ENCODE data around the gene SOAT1.
"Not testable (repeated sequence)": the region's sequence is repeated elsewhere in the genome, so short reads cannot be mapped to it uniquely, and the experiment has no call there.

Gene SOAT1

DNA sequence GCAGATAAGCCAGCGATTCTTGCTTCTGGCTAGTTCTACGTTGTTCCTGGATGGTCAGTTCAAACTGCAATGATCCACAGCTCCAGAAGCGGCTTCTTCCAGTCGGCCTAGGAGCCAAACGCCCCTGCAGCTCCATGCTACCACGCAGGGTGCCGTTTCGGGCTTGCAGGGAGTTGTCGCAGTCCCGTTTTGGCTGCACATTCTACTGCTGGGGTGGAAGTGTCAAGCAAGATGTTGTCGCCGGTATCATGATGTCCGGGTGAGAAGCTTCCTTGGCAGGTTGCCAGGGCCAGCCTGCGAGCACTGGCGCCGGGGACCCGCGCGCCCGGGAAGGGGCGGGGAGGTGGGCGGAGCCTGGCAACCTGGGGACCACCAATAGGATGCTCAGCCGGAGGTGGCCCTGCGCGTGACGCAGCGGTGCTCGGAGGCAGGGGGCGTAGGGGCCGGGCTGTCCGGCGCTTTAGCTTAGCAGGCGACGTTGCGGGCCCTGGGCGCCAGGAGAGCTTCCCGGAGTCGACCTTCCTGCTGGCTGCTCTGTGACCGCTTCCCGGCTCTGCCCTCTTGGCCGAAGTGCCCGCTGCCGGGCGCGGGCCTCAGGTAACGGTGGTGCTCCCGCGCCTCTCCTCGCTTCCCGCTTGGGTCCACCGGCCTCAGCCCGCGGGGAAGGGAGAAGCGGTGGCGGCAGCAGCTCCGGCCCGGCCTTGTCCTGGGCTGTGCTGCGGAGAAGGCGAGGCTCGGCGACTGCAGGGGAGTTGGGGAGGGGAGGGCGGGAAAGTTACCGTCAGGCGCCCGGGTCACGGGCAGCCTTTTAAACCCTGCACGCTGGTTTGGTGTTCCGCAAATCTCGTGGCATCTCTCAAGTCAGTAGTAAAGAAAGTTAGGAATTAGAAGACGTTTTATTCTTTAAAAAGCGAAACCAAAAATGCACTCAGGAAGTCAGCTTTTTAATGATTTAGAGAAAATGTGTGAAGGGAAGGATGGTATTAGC is at the start of gene SOAT1:
Gene SOAT1 (plus strand): TSS at position 458 of the 988 bp plus-strand sequence. CDS start 8,888 bp downstream, outside the sequence.
- POLR2A ChIA-PET = interaction anchor here (0.6 to 1.5 kb wide), 7 partner anchors 10 to 211 kb away, joined by 3 to 7 read pairs (median 3); partner anchors contain the start of gene TOR3A
- CTCF ChIA-PET = interaction anchor here (0.6 to 3.2 kb wide), 17 partner anchors 9 to 219 kb away, joined by 3 to 18 read pairs (median 4); partner anchors contain the start of gene AXDND1
- DNase-seq (ENCODE audit: low read depth, low spot score) = peak; percentile 37
- peak within 1 kb of the TSS; percentile 84 for H3K4me3 ChIP-seq (ENCODE audit: low read depth, low read length)
- TF ChIP-seq CTCF (IDR thresholded peaks at IDR 0.05; ENCODE audit: insufficient read depth, low read length, missing control alignments) = peak; percentile 58

DNA sequence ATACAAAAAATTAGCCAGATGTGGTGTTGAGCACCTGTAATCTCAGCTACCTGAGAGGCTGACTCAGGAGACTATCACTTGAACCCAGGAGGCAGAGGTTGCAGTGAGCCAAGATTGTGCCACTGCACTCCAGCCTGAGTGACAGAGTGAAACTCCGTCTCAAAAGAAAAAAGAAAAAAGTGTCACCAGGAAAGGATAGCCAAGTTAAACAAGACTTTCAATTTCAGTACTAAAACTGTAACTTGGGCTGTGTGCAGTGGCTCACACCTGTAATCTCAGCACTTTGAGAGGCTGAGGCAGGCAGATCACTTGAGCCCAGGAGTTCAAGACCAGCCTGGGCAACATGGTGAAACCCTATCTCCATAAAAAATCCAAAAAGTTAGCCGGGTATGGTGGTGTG is 48.2 kb upstream of the SOAT1 start:
- DNase-seq (ENCODE audit: low read depth, low spot score); H3K4me3 ChIP-seq (ENCODE audit: low read depth, low read length); POLR2A ChIA-PET: not testable (repeated sequence)
- CTCF ChIA-PET = interaction anchor here (1.1 kb wide), 1 partner anchor 13 kb away, joined by 3 read pairs; no protein-coding TSS in a partner anchor

- POLR2A ChIA-PET = no interaction called here
- DNase-seq (ENCODE audit: low read depth, low spot score) = no peak
- CTCF ChIA-PET = interaction anchor here (1.2 to 2.1 kb wide), 2 partner anchors 11 to 123 kb away, joined by 3 to 7 read pairs; no protein-coding TSS in a partner anchor
- TF ChIP-seq CTCF (IDR thresholded peaks at IDR 0.05; ENCODE audit: insufficient read depth, low read length, missing control alignments) = no peak
- H3K4me3 ChIP-seq (ENCODE audit: low read depth, low read length) = no peak overlapping the region
Measured at GRCh38 chr1:179247923-179248322, 45.7 kb upstream of the SOAT1 start.

DNA sequence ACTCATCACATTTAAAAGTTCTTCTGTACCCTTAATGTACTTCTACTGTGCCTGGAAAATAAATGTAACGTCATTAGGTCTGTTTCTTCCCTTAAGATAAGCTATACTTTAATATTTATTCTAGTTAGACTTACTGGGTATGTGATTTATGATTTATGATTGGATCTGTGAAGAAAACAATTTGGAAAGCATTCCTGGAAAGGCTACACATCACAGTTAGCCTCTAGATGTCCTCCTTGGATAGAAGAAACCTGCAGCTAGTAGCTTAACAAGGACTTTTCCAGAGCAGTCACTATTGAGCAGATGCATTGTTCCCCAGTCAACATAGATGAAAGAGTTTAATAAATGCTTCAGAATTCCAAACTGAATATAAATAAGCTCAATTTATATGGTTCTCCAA is 41.9 kb upstream of the SOAT1 start:
- no peak overlapping the region for H3K4me3 ChIP-seq (ENCODE audit: low read depth, low read length)
- DNase-seq (ENCODE audit: low read depth, low spot score) = no peak
- CTCF ChIA-PET = interaction anchor here (0.9 to 5.3 kb wide), 26 partner anchors 9 to 563 kb away, joined by 3 to 159 read pairs (median 5); partner anchors contain the start of genes AXDND1, SOAT1 and TOR3A
- peak; percentile 35 for TF ChIP-seq CTCF (IDR thresholded peaks at IDR 0.05; ENCODE audit: insufficient read depth, low read length, missing control alignments)
- POLR2A ChIA-PET = no interaction called here

GRCh38 chr1:179252606-179253005 is 41.0 kb upstream of the SOAT1 start:
- CTCF ChIA-PET = interaction anchor here (1.3 to 5.3 kb wide), 12 partner anchors 10 to 562 kb away, joined by 3 to 159 read pairs (median 11); partner anchors contain the start of genes AXDND1, SOAT1 and TOR3A
- TF ChIP-seq CTCF (IDR thresholded peaks at IDR 0.05; ENCODE audit: insufficient read depth, low read length, missing control alignments) = no peak
- no peak for DNase-seq (ENCODE audit: low read depth, low spot score)
- no peak overlapping the region for H3K4me3 ChIP-seq (ENCODE audit: low read depth, low read length)
- POLR2A ChIA-PET = interaction anchor here (0.7 kb wide), 1 partner anchor 82 kb away, joined by 3 read pairs; no protein-coding TSS in a partner anchor

- ChIA-PET POLR2A (interaction anchor here (0.7 kb wide), 1 partner anchor 83 kb away, joined by 3 read pairs; no protein-coding TSS in a partner anchor), CTCF (interaction anchor here (1.3 to 5.3 kb wide), 6 partner anchors 9 to 175 kb away, joined by 3 to 159 read pairs (median 16); partner anchors contain the start of genes AXDND1, SOAT1 and TOR3A)
- no peak for TF ChIP-seq CTCF (IDR thresholded peaks at IDR 0.05; ENCODE audit: insufficient read depth, low read length, missing control alignments)
- no peak for DNase-seq (ENCODE audit: low read depth, low spot score)
- H3K4me3 ChIP-seq (ENCODE audit: low read depth, low read length) = no peak overlapping the region
Measured at GRCh38 chr1:179253286-179253972, 40.2 kb upstream of the SOAT1 start.

Measured in AG04449 (cell line).